AG10803 (cell line): Measurements from ENCODE around the gene TTC36.
"Not testable (repeated sequence)": the region's sequence is repeated elsewhere in the genome, so short reads cannot be mapped to it uniquely, and the experiment has no call there.

Experiments
- DNase-seq: peaks from one replicate; pipeline ENCODE4 v3.0.0; 2010; ENCODE audit warnings: low read depth
- H3K4me3 ChIP-seq: 2 replicates; pipeline ENCODE4 v1.5.1; 2011; ENCODE audit warnings: mild to moderate bottlenecking, low read length, control low read depth
- TF ChIP-seq, protein P1 (sequence below): conservative IDR thresholded peaks from 2 replicates; pipeline ENCODE4 v1.5.1; 2011; ENCODE audit warnings: mild to moderate bottlenecking, low read length, control low read depth, inconsistent platforms

TTC36 gene, protein sequence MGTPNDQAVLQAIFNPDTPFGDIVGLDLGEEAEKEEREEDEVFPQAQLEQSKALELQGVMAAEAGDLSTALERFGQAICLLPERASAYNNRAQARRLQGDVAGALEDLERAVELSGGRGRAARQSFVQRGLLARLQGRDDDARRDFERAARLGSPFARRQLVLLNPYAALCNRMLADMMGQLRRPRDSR

DNA sequence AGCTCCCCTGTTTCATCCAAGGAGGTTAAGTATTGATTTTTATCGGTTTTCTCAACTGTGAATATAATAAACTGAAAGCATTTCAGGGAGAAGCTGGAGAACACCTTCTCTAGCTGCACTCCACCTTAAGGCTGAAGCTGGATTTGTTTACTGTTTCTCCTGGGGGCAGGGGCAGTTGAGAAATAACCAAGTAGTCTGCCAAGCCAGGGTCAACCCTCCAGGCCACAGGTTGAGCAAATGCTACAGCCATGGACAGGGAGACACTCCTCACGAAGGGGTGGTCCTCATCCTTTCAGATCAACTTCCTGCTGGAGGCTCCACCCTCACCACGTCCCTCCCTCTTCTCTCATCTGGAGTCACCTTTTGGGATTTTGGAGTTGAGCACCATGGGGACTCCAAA is at the start of gene TTC36:
TTC36 (plus strand) TSS at position 366 of the 400 bp plus-strand sequence; CDS start at position 387, 21 bp downstream.
- H3K4me3 ChIP-seq, result no peak within 1 kb of the TSS
- no peak for DNase-seq
- TF ChIP-seq, protein P1, sequence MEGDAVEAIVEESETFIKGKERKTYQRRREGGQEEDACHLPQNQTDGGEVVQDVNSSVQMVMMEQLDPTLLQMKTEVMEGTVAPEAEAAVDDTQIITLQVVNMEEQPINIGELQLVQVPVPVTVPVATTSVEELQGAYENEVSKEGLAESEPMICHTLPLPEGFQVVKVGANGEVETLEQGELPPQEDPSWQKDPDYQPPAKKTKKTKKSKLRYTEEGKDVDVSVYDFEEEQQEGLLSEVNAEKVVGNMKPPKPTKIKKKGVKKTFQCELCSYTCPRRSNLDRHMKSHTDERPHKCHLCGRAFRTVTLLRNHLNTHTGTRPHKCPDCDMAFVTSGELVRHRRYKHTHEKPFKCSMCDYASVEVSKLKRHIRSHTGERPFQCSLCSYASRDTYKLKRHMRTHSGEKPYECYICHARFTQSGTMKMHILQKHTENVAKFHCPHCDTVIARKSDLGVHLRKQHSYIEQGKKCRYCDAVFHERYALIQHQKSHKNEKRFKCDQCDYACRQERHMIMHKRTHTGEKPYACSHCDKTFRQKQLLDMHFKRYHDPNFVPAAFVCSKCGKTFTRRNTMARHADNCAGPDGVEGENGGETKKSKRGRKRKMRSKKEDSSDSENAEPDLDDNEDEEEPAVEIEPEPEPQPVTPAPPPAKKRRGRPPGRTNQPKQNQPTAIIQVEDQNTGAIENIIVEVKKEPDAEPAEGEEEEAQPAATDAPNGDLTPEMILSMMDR, result no peak

DNA sequence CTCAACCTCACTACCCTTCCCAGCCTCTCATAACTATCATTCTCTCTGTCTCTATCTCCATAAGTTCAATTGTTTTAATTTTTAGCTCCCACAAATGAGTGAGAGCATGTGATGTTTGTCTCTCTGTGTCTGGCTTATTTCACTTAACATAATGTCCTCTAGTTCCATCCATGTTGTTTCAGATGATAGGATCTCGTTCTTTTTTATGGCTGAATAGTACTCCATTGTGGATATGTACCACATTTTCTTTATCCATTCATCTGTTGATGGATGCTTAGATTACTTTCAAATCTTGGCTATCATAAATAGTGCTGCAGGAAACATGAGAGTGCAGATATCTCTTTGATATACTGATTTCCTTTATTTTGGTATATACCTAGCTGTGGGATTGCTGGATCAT is 46.0 kb upstream of the TTC36 start:
- not testable (repeated sequence) for DNase-seq

DNA sequence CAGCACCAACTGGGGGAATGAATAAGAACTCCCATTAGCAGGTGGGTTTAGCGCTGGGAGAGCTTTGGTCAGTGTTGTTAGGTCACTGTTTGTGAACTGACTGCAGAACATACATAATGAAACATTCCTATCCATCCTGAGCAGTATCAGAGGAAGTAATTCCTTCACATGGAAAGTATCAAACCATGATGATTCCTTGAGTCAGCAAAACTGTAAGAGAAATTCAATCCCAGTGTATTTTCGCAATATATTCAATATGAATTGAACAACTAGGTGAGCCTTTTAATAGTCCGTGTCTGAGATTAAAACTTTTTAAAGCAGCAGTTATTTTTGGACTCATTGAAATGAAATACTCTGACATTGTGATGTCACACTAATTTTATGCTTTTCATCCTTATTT is 42.9 kb upstream of the TTC36 start:
- TF ChIP-seq, protein P1, result no peak
- no peak overlapping the region for H3K4me3 ChIP-seq
- no peak for DNase-seq

More for the DNA sequence above, 46.0 kb upstream of the TTC36 start:
- not testable (repeated sequence) for H3K4me3 ChIP-seq

DNA sequence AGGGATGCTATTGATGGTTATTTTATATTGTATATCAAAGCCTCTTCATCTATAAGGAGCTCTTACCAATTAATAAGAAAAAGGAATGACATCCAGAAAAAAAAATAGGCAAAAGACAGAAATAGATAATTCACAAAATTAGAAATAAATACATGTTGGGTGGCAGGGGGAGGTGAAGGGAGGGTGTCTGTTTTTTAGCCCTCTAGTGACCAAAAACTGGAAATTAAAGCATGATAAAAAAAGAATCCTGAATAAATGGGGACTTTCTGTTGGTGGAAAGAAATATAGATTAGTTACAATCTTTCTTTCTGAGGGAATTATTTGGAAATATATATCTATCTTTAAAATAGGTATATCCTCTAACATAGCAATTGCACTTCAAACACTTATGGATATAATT is 42.0 kb upstream of the TTC36 start:
- no peak overlapping the region for H3K4me3 ChIP-seq
- DNase-seq, result no peak
- TF ChIP-seq, protein P1, result peak; percentile 20; the same call in 1 of the 2 replicates

DNA sequence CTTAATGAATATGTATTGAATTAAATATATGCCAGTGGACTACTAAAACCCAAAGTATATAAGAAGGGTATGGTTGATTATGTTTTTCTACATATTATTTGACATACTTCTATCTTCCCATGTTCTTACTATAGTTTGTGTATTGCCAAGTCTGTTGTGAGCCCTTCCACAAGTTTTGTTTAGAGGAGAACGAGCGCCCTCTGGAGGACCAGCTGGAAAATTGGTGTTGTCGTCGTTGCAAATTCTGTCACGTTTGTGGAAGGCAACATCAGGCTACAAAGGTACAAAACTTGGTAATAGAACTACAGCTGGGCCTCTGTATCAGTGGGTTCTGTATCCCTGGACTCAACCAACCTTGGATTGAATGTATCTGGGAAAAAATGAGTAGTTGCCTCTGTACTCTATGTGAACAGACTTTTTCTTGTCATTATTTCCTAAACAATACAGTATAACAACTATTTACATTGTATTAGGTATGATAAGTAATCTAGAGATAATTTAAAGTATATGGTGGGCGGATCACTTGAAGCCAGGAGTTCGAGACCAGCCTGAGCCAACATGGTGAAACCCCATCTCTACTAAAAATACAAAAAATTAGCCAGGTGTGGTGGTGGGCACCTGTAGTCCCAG is 38.7 kb upstream of the TTC36 start:
- DNase-seq, result peak; percentile 81
- H3K4me3 ChIP-seq, result no peak overlapping the region
- TF ChIP-seq, protein P1, result peak; percentile 91

DNA sequence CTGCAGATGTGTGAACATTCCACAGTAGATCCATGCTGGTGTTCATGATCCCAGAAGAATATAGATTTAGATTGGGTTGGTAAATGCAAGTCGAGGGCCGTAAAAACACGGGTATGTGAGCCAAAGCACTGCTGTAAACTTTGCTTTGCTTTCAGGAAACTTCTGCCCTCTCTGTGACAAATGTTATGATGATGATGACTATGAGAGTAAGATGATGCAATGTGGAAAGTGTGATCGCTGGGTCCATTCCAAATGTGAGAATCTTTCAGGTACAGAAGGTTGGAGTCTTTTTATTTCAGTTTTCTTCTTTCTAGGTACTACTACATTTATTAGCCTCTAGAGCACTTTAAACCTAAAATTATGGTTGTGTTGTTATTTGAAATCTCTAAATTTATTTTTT is 36.2 kb upstream of the TTC36 start:
- TF ChIP-seq, protein P1, result no peak
- DNase-seq, result no peak
- no peak overlapping the region for H3K4me3 ChIP-seq

DNA sequence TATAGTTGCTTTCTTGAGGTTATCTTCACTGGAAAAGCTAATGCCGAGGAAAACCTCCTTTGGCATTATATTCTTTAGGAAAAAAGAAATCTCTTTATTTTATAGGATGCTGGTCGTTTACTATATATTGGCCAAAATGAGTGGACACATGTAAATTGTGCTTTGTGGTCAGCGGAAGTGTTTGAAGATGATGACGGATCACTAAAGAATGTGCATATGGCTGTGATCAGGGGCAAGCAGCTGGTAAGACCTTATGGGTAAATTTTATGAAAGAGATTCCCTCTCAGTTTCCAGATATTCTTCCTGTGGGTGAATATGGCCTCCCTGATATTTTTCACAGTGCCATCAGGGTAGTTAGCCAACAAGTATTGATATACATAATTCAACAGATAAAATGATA is 29.4 kb upstream of the TTC36 start:
- H3K4me3 ChIP-seq, result no peak overlapping the region
- TF ChIP-seq, protein P1, result no peak
- DNase-seq, result peak; percentile 68
